K562 (cell line): ENCODE results near the gene ZNF292. TPM values are rescaled to one million over a fixed set of nuclear protein-coding genes. Genes with fewer than 3 reads are reported as not detected.

Experiments used
- ATAC-seq: fragments of 200-7000 bp; cut with Tn5 transposase; 3 replicates; pipeline ENCODE4 v1.9.1; 2020; ENCODE audit warnings: moderate library complexity
- BruUV-seq: library from RNA; stranded (reverse); fragments of 400-500 nt; replicated peaks from 2 replicates; lab custom pipeline; 2021; lab: Mats Ljungman, UMichigan
- CTCF ChIA-PET: fragments of 300-600 bp; formaldehyde crosslinking; extraction: SDS; loops from one replicate; lab custom pipeline; 2021; ENCODE audit warnings: low intra/inter-chr PET ratio; lab: Yijun Ruan, JAX
- POLR2A ChIA-PET: fragments of 300-600, 350-650 bp; sonication (Branson Sonifier 250); formaldehyde crosslinking; extraction: SDS; loops from one replicate; lab custom pipeline; 2021; ENCODE audit warnings: antibody characterized with exemption, inconsistent platforms; lab: Yijun Ruan, JAX
- DNase-seq, 4 experiments: peaks; one replicate each; pipeline versions ENCODE4 v3.0.0 to v3.0.0-alpha.2; 2011 to 2018; ENCODE audit warnings: low spot score in 3 of 4, mixed read lengths in 3 of 4; ENCODE audit errors: extremely low read depth in 1 of 4
- FAIRE-seq: peaks from 2 replicates; lab custom pipeline; 2011; peaks lifted over from hg19 to GRCh38; lab: Jason Lieb, UNC
- H2AFZ ChIP-seq: 2 replicates; pipeline ENCODE4 v1.6.0; 2011; ENCODE audit warnings: low read depth, low read length, control low read depth, inconsistent platforms
- H3K27ac ChIP-seq: fragments of 200-600 bp; 3 replicates; pipeline ENCODE4 v1.8.0; 2011; ENCODE audit warnings: low read depth, mild to moderate bottlenecking, control low read depth, inconsistent platforms, low read length, moderate library complexity, mixed read lengths; ENCODE audit errors: extremely low read depth
- H3K27me3 ChIP-seq, 2 experiments: fragments of 300-600 bp in 1 of 2; 2 replicates in 1 of 2; 3 replicates in 1 of 2; pipeline versions ENCODE4 v1.6.0 to v1.8.0; 2011; ENCODE audit warnings: inconsistent platforms in 2 of 2, low read length in 2 of 2, mild to moderate bottlenecking in 1 of 2, mixed read lengths in 1 of 2, moderate library complexity in 1 of 2; ENCODE audit not compliant: control insufficient read depth in 2 of 2, insufficient read depth in 2 of 2
- H3K36me3 ChIP-seq: fragments of 300-600 bp; 3 replicates; pipeline ENCODE4 v1.8.0; 2011; ENCODE audit warnings: mild to moderate bottlenecking, low read length, inconsistent platforms; ENCODE audit not compliant: control insufficient read depth, insufficient read depth
- H3K4me1 ChIP-seq, 2 experiments: fragments of 200-600 bp in 1 of 2; replicated peaks in 1 of 2; 2 replicates in 1 of 2; 3 replicates in 1 of 2; pipeline versions ENCODE4 v1.5.1 to v1.8.0; 2011; ENCODE audit warnings: inconsistent platforms in 2 of 2, low read length in 2 of 2, mild to moderate bottlenecking in 1 of 2, mixed read lengths in 1 of 2, moderate library complexity in 1 of 2; ENCODE audit not compliant: control insufficient read depth in 2 of 2, insufficient read depth in 2 of 2
- H3K4me2 ChIP-seq: 2 replicates; pipeline ENCODE4 v1.6.1; 2011; ENCODE audit warnings: low read length, control low read depth, inconsistent platforms, mixed read lengths; ENCODE audit not compliant: insufficient read depth
- H3K4me3 ChIP-seq: fragments of 200-600 bp; sonication (generic), shearing (Covaris generic); 2 replicates; pipeline ENCODE4 v1.5.1; 2016; ENCODE audit warnings: control low read depth, inconsistent platforms
- H3K79me2 ChIP-seq: fragments of 200-600 bp; 3 replicates; pipeline ENCODE4 v1.8.0; 2011; ENCODE audit warnings: low read length, inconsistent platforms; ENCODE audit not compliant: control insufficient read depth, insufficient read depth
- H3K9ac ChIP-seq, 2 experiments: 2 replicates each; pipeline versions ENCODE4 v1.6.0 to v1.6.1; 2011; ENCODE audit warnings: low read depth in 2 of 2, low read length in 2 of 2, control low read depth in 1 of 2, inconsistent platforms in 1 of 2, mild to moderate bottlenecking in 1 of 2, mixed read lengths in 1 of 2; ENCODE audit not compliant: insufficient read depth in 1 of 2
- H3K9me1 ChIP-seq: one replicate; pipeline ENCODE4 v1.6.0; 2011; ENCODE audit warnings: inconsistent platforms, mild to moderate bottlenecking, low read length, moderate library complexity; ENCODE audit not compliant: control insufficient read depth, insufficient read depth
- H3K9me3 ChIP-seq: replicated peaks from 2 replicates; pipeline ENCODE4 v1.5.1; 2011; ENCODE audit warnings: low read depth, low read length, inconsistent platforms; ENCODE audit not compliant: control insufficient read depth, insufficient read depth
- H4K20me1 ChIP-seq: replicated peaks from 2 replicates; pipeline ENCODE4 v1.6.1; 2011; ENCODE audit warnings: low read length, inconsistent platforms, mixed read lengths; ENCODE audit not compliant: control insufficient read depth, insufficient read depth
- CBFA2T2 ChIP-seq: fragments of 450-650 bp; conservative IDR thresholded peaks from 2 replicates; pipeline ENCODE4 v1.6.1; 2017; ENCODE audit warnings: mild to moderate bottlenecking
- CSDE1 ChIP-seq, 2 experiments: fragments of 450-650 bp; IDR thresholded peaks; 2 replicates each; pipeline ENCODE4 v1.6.1; 2016; ENCODE audit warnings: mild to moderate bottlenecking in 1 of 2
- GABPB1 ChIP-seq: sonication (generic); formaldehyde crosslinking; IDR thresholded peaks from 2 replicates; pipeline ENCODE4 v1.8.0; 2022; ENCODE audit warnings: mild to moderate bottlenecking, missing genetic modification reagents
- GTF2A2 ChIP-seq: IDR thresholded peaks from 2 replicates; pipeline ENCODE4 v1.6.1; 2016; ENCODE audit warnings: mild to moderate bottlenecking, missing genetic modification characterization, missing compliant biosample characterization
- KDM4B ChIP-seq, 2 experiments: fragments of 450-650 bp in 1 of 2; sonication (generic) in 1 of 2; IDR thresholded peaks; 2 replicates each; pipeline ENCODE4 v1.6.1; 2016 to 2017; ENCODE audit warnings: borderline replicate concordance in 2 of 2, antibody characterized with exemption in 1 of 2, low read depth in 1 of 2, mild to moderate bottlenecking in 1 of 2
- NR2C2 ChIP-seq, 2 experiments: fragments of 200-800 bp in 1 of 2; sonication (Bioruptor generic) in 1 of 2; sonication (generic) in 1 of 2; formaldehyde crosslinking in 1 of 2; IDR thresholded peaks; 2 replicates each; pipeline versions ENCODE4 v1.6.1 to v1.8.0; 2016 to 2022; ENCODE audit warnings: mild to moderate bottlenecking in 1 of 2, missing compliant biosample characterization in 1 of 2, missing genetic modification characterization in 1 of 2, missing genetic modification reagents in 1 of 2
- PTRF ChIP-seq: fragments of 450-650 bp; IDR thresholded peaks from 2 replicates; pipeline ENCODE4 v1.6.1; 2016; ENCODE audit warnings: mild to moderate bottlenecking, missing genetic modification characterization, missing compliant biosample characterization
- RB1 ChIP-seq: fragments of 450-650 bp; IDR thresholded peaks from 2 replicates; pipeline ENCODE4 v1.6.1; 2017; ENCODE audit warnings: low read depth, mild to moderate bottlenecking
- RBM25 ChIP-seq: fragments of 200-400 bp; formaldehyde crosslinking; IDR thresholded peaks from 2 replicates; pipeline ENCODE4 v1.6.1; 2018; ENCODE audit warnings: low read length, low read depth, moderate library complexity; ENCODE audit not compliant: severe bottlenecking
- SAFB2 ChIP-seq: fragments of 200-400 bp; formaldehyde crosslinking; IDR thresholded peaks from 2 replicates; pipeline ENCODE4 v1.6.1; 2018; ENCODE audit warnings: borderline replicate concordance, low read length, low read depth, moderate library complexity; ENCODE audit not compliant: severe bottlenecking
- SRSF3 ChIP-seq: fragments of 200-400 bp; formaldehyde crosslinking; IDR thresholded peaks from 2 replicates; pipeline ENCODE4 v1.6.1; 2016; ENCODE audit warnings: mild to moderate bottlenecking, low read length, moderate library complexity; ENCODE audit not compliant: insufficient read depth
- ZBTB1 ChIP-seq: sonication (generic); formaldehyde crosslinking; IDR thresholded peaks from 2 replicates; pipeline ENCODE4 v1.8.1; 2023; ENCODE audit warnings: missing genetic modification reagents, low read depth, mild to moderate bottlenecking, borderline replicate concordance
- ZFX ChIP-seq: sonication (generic); formaldehyde crosslinking; IDR thresholded peaks from 2 replicates; pipeline ENCODE4 v1.8.0; 2022; ENCODE audit warnings: mild to moderate bottlenecking, missing genetic modification reagents, moderate library complexity
- ZNF133 ChIP-seq: fragments of 250-450 bp; sonication (Bioruptor Pico); IDR thresholded peaks from 2 replicates; pipeline ENCODE4 v1.4.0; 2020; ENCODE audit warnings: mild to moderate bottlenecking
- WGBS: fragments of 100-300 bp; shearing (Covaris generic); methylation state at CpG from one replicate; pipeline ENCODE4 v1.1.6; 2016; ENCODE audit warnings: low coverage, mixed read lengths; ENCODE audit not compliant: insufficient coverage; ENCODE audit errors: missing lambda C conversion rate; 5-methylcytosine and 5-hydroxymethylcytosine counted together
- in situ Hi-C: fragments of 300-500 bp; cut with MboI; formaldehyde crosslinking; loops from 4 replicates; pipeline ENCODE4 v1.15.0; 2018; ENCODE audit warnings: inconsistent platforms, mixed read lengths
- intact Hi-C: fragments of 100-400 bp; cut with micrococcal nuclease; formaldehyde crosslinking; loops from 2 replicates; pipeline ENCODE4 v1.14.2; 2022
- polyA plus RNA-seq, 8 experiments: library from polyadenylated mRNA; depleted of rRNA in 4 of 8; stranded (reverse) in 5 of 8; unstranded in 3 of 8; fragments of >200 nt; fragmentation: Nextera tagmentation in 2 of 8; fragmentation: Illumina TruSeq in 1 of 8; extraction: Ambion mirVana in 2 of 8; extraction: Trizol in 1 of 8; gene quantifications; 2 replicates each; pipeline versions ENCODE4 v1.2.1 to v1.2.3, GENCODE V29; 2011 to 2014; ENCODE audit warnings: inconsistent platforms in 1 of 8, missing spikeins in 1 of 8
- total RNA-seq, 7 experiments: library from RNA; depleted of rRNA in 6 of 7; stranded (reverse); fragments of >200 nt in 6 of 7; fragmentation: Illumina TruSeq in 2 of 7; extraction: Trizol in 2 of 7; gene quantifications; 2 replicates each; pipeline versions ENCODE4 v1.2.1 to v1.2.3, GENCODE V29; 2011 to 2021; ENCODE audit warnings: low replicate concordance in 1 of 7
- TF ChIP-seq, protein P1 (sequence below): fragments of 450-650 bp; conservative IDR thresholded peaks from 2 replicates; pipeline ENCODE4 v1.6.1; 2016; ENCODE audit warnings: missing genetic modification characterization, low read depth, mild to moderate bottlenecking, control low read depth, missing compliant biosample characterization
- TF ChIP-seq, protein P2 (sequence below): sonication (generic); formaldehyde crosslinking; IDR thresholded peaks from 2 replicates; pipeline ENCODE4 v1.8.0; 2022; ENCODE audit warnings: mild to moderate bottlenecking, low read depth, missing genetic modification reagents
- TF ChIP-seq, protein P3 (sequence below): fragments of 250-450 bp; sonication (Bioruptor Pico); IDR thresholded peaks from 2 replicates; pipeline ENCODE4 v1.8.0; 2021; ENCODE audit warnings: moderate library complexity, mild to moderate bottlenecking, inconsistent platforms

The ZNF292 gene
- total and polyA plus RNA-seq, 9 of the 15 experiments (the other 6 are each of a cell fraction or from before 2014, with no cell fraction given), result 4.4 to 17.1 (median 12.8) TPM

DNA sequence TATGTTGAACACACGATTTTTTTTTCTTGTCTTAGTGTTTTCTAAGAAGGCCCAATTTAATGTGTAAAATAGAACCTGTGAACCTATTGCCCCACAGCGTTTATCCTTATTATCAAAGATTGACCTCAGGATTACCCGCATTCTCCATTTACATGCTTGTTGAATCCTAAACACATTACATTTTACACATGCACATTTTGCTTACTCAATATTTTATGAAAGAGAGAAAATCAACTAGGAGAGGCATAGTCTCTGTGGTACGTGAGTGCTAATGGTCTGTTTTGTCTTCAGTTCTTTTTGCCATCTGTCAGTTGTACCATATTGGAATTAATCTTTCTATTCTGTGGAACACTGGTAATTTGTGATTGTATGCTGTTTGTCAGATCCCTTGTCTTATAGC lies 86.9 kb downstream of the ZNF292 start:
- DNase-seq (no peak), FAIRE-seq (no peak), ATAC-seq (no peak)
- Histone ChIP-seq H3K27ac (no peak overlapping the region), H3K36me3 (peaks cover 39% of the 10 kb centered on the region), H3K27me3 (no peaks in the 10 kb centered on the region), H3K9me3 (no peaks in the 10 kb centered on the region; the same call in 1 of the 2 replicates), H3K4me2 (no peak overlapping the region), H2AFZ (no peak overlapping the region), H3K79me2 (no peaks in the 10 kb centered on the region), H3K9ac (no peak overlapping the region), H4K20me1 (no peaks in the 10 kb centered on the region), H3K4me3 (no peak overlapping the region), H3K4me1 (no peaks in the 10 kb centered on the region), H3K9me1 (no peaks in the 10 kb centered on the region)
- 77% methylated on average over 4 of the region's 4 CpGs for WGBS
- in situ Hi-C loops, result no loop called here
- ChIA-PET CTCF (no interaction called here), POLR2A (no interaction called here)
- intact Hi-C loops, result no loop called here
- BruUV-seq, result no TSS peak
- TF ChIP-seq ZBTB1, result no peak
- TF ChIP-seq CSDE1 (IDR thresholded peaks at IDR 0.05), result no peak
- no peak for TF ChIP-seq NR2C2 (CRISPR knock-in tag; IDR thresholded peaks at IDR 0.05)
- no peak for TF ChIP-seq NR2C2 (tag; IDR thresholded peaks at IDR 0.05)
- no peak for TF ChIP-seq GABPB1 (CRISPR knock-in tag)
- no peak for TF ChIP-seq ZFX (CRISPR knock-in tag)
- no peak for TF ChIP-seq ZNF133 (CRISPR knock-in tag)
- TF ChIP-seq PTRF (tag), result no peak
- TF ChIP-seq, protein P1, sequence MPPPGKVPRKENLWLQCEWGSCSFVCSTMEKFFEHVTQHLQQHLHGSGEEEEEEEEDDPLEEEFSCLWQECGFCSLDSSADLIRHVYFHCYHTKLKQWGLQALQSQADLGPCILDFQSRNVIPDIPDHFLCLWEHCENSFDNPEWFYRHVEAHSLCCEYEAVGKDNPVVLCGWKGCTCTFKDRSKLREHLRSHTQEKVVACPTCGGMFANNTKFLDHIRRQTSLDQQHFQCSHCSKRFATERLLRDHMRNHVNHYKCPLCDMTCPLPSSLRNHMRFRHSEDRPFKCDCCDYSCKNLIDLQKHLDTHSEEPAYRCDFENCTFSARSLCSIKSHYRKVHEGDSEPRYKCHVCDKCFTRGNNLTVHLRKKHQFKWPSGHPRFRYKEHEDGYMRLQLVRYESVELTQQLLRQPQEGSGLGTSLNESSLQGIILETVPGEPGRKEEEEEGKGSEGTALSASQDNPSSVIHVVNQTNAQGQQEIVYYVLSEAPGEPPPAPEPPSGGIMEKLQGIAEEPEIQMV, result no peak
- no peak for TF ChIP-seq GTF2A2 (tag)
- TF ChIP-seq SRSF3, result no peak
- TF ChIP-seq, protein P2, sequence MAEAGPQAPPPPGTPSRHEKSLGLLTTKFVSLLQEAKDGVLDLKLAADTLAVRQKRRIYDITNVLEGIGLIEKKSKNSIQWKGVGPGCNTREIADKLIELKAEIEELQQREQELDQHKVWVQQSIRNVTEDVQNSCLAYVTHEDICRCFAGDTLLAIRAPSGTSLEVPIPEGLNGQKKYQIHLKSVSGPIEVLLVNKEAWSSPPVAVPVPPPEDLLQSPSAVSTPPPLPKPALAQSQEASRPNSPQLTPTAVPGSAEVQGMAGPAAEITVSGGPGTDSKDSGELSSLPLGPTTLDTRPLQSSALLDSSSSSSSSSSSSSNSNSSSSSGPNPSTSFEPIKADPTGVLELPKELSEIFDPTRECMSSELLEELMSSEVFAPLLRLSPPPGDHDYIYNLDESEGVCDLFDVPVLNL, result no peak
- no peak for TF ChIP-seq SAFB2
- no peak for TF ChIP-seq KDM4B (IDR thresholded peaks at IDR 0.05; ENCODE audit: borderline replicate concordance in 2 of 2, low read depth in 1 of 2)
- TF ChIP-seq RB1, result no peak
- TF ChIP-seq, protein P3, sequence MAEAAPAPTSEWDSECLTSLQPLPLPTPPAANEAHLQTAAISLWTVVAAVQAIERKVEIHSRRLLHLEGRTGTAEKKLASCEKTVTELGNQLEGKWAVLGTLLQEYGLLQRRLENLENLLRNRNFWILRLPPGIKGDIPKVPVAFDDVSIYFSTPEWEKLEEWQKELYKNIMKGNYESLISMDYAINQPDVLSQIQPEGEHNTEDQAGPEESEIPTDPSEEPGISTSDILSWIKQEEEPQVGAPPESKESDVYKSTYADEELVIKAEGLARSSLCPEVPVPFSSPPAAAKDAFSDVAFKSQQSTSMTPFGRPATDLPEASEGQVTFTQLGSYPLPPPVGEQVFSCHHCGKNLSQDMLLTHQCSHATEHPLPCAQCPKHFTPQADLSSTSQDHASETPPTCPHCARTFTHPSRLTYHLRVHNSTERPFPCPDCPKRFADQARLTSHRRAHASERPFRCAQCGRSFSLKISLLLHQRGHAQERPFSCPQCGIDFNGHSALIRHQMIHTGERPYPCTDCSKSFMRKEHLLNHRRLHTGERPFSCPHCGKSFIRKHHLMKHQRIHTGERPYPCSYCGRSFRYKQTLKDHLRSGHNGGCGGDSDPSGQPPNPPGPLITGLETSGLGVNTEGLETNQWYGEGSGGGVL (CRISPR knock-in tag), result no peak
- no peak for TF ChIP-seq CBFA2T2
- no peak for TF ChIP-seq RBM25
